ENCODE measurements around the gene ERC1.
"Not testable (repeated sequence)": the region's sequence is repeated elsewhere in the genome, so short reads cannot be mapped to it uniquely, and the experiment has no call there.

ERC1 gene

DNA sequence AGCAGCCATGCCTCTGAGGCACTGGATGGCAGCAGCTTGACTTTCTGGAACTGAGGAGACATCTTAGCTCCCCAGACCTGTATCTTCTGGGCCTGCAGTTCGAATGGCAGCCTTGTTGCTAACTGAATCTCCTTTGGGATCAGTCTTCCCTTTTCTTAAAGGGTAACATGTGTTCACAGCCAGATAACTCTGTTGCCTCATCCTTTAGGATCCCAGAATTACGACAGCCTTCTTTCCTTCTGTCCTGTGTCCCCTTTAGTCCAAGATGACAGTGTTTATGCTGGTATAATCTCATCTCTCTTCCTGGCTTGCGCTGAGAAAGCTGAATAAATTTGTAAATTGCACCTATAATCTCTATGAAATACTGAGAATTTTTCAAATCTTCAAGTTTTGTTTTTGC, 9.1 kb upstream of the ERC1 start:
- DNase-seq (ENCODE audit: low read depth in 2 of 2), result no peak

DNA sequence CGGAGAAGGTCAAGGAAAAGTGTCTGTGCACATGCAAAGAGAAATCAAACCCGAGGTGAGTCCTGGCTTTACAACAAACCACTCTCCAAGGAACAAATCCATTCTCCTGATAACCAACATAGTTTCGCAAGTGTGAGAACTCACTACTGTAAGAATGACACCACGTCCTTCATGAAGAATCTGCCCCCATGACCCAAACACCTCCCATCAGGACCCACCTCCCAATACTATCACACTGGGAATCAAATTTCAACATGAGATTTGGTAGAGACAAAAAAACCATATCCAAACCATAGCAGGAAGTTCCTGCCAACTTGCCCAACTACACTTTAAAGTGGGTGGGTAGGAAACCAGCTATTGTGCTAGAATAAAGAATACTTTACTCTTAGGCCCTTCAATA, 2.4 kb upstream of the ERC1 start:
- DNase-seq (ENCODE audit: low read depth in 2 of 2), result no peak

DNA sequence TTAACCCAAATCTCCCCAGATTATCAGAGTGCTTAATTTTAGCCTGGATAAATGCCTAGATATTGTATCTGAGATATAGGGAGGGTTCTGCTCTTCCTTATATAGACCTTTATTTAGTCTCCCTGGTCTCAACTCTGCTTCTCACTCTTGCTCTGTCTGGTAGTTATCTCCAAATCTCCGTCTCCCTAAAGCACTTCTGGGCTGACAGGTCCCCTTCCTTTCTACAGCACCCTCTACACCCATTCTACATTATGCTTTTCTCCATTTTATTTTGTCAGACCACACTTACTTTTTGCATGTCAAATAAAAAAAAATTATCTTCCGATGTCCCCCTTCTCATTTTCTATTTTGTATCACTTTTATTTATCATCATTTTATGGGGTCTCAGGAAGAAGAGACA, 2.0 kb upstream of the ERC1 start:
- DNase-seq (ENCODE audit: low read depth in 2 of 2), result no peak

DNA sequence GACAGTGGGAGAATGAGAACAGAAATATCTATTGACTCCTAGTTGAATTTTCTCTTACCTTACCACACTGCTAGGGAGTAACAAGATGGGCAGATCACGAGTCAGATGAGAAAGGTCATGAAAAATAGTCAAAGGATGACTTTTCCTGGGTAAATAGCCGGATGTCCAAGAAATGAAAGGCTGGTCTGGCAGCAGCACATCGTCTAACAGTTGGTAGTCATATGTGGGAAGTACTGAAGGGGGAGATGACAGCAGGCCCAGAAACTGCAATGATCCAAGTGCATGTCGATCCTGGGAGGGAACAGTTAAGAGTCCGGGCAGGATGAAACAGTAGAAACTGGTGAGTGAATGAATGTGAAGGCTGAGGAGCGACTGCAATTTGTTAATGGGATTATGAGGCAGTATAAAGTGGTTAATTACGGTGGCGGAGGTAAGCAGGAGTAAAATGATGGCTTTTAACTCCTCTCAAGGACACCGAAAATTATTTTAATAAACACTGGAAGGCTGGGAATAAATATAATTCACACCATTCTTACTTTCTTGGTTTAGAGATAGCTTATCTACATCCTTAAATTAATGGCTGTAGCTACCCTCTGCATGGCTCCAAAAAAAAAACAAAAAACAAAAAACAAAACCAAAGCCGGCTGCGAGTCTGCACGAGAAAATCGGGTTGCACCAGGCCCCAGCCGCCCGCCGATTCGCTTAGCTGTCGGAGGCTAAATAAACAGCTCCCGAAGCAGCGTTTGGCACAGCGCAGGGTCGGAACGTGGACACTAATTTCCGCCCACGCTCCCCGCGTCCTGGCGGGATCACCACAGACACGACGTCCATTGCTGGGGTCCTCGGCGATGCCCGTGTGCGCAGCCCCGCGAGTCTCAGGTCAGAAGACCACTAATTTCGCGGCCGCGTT, 1.0 kb upstream of the ERC1 start:
- peak; percentile 17 to 40 for DNase-seq (ENCODE audit: low read depth in 2 of 2)

GRCh38 chr12:991350-992333, 619 bp downstream of the ERC1 start:
- peak in 1 of 2 donors; percentile 3 for DNase-seq (ENCODE audit: low read depth in 2 of 2)

DNA sequence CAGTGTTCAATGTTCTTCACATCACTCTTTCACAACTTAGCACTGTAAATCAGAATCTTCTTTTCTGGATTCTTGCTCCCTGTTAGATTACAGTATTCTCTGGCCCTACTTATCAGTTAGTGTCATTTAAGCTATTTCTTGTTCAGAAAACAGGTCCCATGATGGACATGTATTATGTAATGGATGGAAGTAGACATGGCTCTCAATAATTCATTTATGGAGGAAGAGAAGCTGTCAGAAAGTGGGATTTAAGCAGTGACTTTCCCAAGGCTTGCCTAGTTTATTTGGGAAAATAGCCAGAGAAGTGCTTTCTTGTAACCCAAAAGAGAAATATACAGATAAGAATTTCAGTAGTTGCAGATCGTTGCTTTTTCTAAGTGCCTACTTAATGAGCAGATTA, 1.6 kb downstream of the ERC1 start:
- no peak for DNase-seq (ENCODE audit: low read depth in 2 of 2)

DNA sequence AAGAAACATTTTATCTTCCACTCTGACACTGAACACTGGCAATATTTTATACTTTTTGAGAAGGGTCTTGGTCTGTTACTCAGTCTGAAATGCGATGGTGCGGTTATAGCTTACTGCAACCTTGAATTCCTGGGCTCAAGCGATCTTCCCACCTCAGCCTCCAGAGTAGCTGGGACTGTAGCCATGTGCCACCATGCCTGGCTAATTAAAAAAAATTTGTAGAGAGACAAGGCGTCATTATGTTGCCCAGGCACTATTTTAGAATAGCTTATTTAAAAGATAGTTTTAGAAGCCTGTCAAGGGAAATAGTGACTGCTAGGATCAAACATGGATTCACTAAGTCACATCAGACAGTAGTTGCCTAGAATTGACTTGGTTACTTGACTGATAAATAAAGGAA, 5.9 kb downstream of the ERC1 start:
- DNase-seq (ENCODE audit: low read depth in 2 of 2), result no peak

GRCh38 chr12:997505-997904, 6.5 kb downstream of the ERC1 start:
- DNase-seq (ENCODE audit: low read depth in 2 of 2), result no peak

- DNase-seq (ENCODE audit: low read depth in 2 of 2), result no peak
Observed at GRCh38 chr12:998020-998874, 7.2 kb downstream of the ERC1 start.

DNA sequence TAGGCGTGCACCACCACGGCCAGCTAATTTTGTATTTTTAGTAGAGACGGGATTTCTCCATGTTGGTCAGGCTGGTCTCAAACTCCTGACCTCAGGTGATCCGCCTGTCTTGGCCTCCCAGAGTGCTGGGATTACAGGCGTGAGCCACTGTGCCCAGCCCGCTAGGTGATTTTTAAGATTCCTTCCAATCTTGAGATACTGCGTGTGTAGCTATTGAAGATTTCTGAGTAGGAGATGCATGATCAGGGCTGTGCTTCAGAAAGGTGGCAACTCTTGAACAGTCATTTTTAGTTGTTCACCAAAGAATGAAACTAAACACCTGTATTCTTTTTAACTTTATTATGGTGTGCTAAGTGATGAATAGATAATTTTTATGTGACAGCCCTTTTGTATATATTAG, 8.7 kb downstream of the ERC1 start:
- not testable (repeated sequence) for DNase-seq (ENCODE audit: low read depth in 2 of 2)

DNA sequence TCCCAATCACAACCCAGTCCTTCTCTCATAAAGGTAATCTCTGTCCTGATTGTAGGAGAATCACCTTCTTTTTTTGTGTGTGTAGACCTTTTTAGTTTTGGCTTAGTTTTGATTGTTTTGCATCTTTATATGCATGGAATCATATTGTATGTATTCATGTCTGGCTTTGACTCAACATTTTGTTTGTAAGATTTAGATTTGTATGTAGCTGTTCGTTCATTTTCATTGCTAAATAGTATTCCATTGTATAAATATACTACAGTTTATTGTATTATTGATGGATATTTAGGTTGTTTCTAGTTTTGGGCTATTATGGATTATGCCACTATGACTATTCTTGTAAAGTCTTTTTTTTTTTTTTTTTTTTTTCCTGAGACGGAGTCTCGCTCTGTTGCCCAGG, 10.5 kb downstream of the ERC1 start:
- no peak for DNase-seq (ENCODE audit: low read depth in 2 of 2)

- DNase-seq (ENCODE audit: low read depth in 2 of 2), result no peak
Observed at GRCh38 chr12:1003600-1004271, 12.7 kb downstream of the ERC1 start.

DNA sequence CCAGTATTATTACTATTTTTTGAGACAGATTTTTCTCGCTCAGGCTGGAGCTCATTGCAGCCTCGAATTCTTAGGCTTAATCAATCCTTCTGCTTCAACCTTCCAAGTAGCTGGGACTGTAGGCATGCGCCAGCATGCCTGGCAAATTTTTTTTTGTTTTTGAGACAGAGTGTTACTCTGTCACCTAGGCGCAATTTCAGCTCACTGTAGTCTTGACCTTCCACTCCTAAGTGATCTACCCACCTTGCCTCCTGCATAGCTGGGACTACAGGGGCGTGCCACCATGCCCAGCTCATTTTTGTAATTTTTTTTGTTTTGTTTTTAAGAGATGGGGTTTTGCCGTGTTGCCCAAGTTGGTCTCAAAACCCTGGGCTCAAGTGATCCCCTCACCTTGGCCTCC, 15.2 kb downstream of the ERC1 start:
- no peak for DNase-seq (ENCODE audit: low read depth in 2 of 2)

DNA sequence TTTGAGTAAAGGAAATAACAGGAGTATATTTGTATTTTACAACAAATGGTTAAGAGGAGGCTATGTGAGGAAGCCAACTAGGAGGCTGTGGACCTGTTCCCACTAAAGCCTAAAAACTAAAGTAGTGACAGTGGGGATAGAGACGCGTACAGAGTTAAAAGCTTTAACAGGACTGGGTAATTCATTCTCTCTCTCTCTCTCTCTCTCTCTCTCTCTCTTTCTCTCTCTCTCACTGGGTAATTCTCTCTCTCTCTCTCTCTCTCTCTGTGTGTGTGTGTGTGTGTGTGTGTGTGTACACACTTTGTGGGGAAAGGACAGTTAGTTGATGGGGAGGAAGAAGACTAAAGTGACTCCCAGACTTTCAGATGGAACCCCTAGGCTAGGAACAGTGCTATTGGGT, 16.3 kb downstream of the ERC1 start:
- DNase-seq (ENCODE audit: low read depth in 2 of 2), result no peak

- no peak for DNase-seq (ENCODE audit: low read depth in 2 of 2)
Observed at GRCh38 chr12:1007994-1008393, 17.0 kb downstream of the ERC1 start.

DNA sequence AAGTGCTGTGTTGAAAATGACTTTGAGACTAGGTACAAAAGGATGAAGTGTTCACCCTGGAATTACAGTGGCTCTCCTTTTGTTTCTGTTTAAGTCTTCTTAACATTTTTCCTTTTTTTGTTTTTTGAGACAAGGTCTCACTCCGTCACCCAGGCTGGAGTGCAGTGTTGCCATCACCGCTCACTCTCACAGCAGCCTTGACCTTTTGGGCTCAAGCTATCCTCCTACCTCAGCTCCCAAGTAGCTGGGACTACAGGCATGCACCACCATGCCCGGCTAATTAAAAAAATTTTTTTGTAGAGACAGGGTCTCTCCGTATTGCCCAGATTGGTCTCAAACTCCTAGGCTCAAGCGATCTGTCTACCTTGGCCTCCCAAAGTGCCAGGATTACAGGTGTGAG, 20.1 kb downstream of the ERC1 start:
- DNase-seq (ENCODE audit: low read depth in 2 of 2), result no peak

DNA sequence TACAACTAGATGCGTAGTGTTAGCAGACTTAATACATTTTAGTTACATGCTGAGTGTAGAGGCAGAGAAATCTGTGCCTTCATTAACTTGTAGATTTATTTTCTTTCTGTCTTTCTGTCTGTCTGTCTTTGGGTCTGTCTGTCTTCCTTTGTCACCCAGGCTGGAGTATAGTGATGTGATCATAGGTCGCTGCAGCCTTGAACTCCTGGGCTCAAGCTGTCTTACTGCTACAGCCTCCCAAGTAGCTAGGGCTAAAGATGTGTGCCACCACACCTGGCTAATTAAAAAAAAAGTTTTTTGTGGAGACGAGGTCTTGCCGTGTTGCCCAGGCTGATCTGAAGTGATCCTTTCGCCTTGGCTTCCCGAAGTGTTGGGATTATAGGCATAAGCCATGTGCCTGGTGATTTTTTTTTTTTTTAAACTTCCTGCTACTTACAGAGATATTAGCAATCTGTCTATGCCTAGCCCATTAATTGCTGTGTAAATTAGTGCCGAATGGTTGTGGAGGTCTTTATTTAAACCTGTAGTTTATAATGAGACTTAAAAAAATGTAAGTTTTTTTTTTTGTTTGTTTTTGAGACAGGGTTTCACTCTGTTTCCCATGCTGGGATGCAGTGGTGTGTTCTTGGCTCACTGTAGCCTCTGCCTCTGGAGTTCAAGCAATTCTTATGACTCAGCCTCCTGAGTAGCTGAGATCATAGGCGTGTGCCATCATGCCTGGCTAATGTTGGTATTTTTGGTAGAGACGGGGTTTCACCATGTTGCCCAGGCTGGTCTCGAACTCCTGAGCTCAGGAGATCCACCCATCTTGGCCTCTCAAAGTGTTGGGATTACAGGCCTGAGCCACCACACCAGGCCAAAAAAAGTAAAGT, 22.8 kb downstream of the ERC1 start:
- DNase-seq (ENCODE audit: low read depth in 2 of 2), result no peak

DNA sequence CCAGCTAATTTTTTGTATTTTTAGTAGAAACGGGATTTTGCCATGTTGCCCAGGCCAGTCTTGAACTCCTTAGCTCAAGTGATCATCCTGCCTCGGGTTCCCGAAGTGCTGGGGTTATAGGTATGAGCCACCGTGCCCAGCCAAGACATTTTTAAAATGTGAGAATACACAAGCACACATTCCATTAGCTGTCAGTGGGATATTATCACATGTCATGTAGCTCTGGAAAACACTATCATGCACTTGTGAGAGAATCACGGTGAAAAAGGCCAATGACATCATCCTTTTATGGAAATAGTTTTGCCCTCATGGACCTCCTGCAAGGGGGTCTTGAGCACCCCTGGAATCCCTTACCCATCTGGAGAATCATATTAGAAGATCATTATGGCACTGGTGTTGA, 28.3 kb downstream of the ERC1 start:
- no peak for DNase-seq (ENCODE audit: low read depth in 2 of 2)

GRCh38 chr12:1020389-1020788, 29.4 kb downstream of the ERC1 start:
- no peak for DNase-seq (ENCODE audit: low read depth in 2 of 2)
